Sigmoid colon (tissue), 7 donors: ENCODE data around the gene TBCCD1. TPM values are rescaled to one million over a fixed set of nuclear protein-coding genes. Genes with fewer than 3 reads are reported as not detected.

Experiments
- DNase-seq: peaks from one replicate; pipeline ENCODE4 v3.0.0-alpha.2; 2019
- H3K27ac ChIP-seq, 4 donors: fragments of 200-600 bp; sonication (generic); one replicate each; pipeline ENCODE4 v1.5.1; 2016 to 2019; ENCODE audit warnings: mild to moderate bottlenecking in 1 of 4
- H3K27me3 ChIP-seq, 3 donors: fragments of 200-600 bp; sonication (generic); one replicate each; pipeline ENCODE4 v1.5.1; 2019; ENCODE audit warnings: mild to moderate bottlenecking in 1 of 3
- H3K36me3 ChIP-seq, 4 donors: fragments of 200-600 bp; sonication (generic); one replicate each; pipeline ENCODE4 v1.5.1; 2016 to 2019
- H3K4me1 ChIP-seq, 4 donors: fragments of 200-600 bp; sonication (generic); one replicate each; pipeline ENCODE4 v1.5.1; 2017 to 2019
- H3K4me3 ChIP-seq, 4 donors: fragments of 200-600 bp; sonication (generic); one replicate each; pipeline ENCODE4 v1.5.1; 2017 to 2019; ENCODE audit warnings: mild to moderate bottlenecking in 2 of 4, moderate library complexity in 1 of 4
- H3K9me3 ChIP-seq, 4 donors: fragments of 200-600 bp in 3 of 4; sonication (generic) in 3 of 4; one replicate each; pipeline versions ENCODE4 v1.5.1 to v1.6.1; 2013 to 2019
- CTCF ChIP-seq, 4 experiments: fragments of 450-650 bp in 3 of 4; fragments of 200-600 bp in 1 of 4; IDR thresholded peaks; one replicate each; pipeline ENCODE4 v1.5.1; 2016 to 2019; ENCODE audit warnings: antibody characterized with exemption in 4 of 4, mild to moderate bottlenecking in 3 of 4, moderate library complexity in 2 of 4
- EP300 ChIP-seq, 4 donors: sonication (generic); formaldehyde crosslinking; IDR thresholded peaks; one replicate each; pipeline ENCODE4 v1.6.1; 2017; ENCODE audit warnings: antibody characterized with exemption in 4 of 4
- POLR2A ChIP-seq, 2 donors: fragments of 450-650 bp; IDR thresholded peaks; one replicate each; pipeline ENCODE4 v1.6.1; 2016; ENCODE audit warnings: antibody characterized with exemption in 2 of 2, mild to moderate bottlenecking in 2 of 2, moderate library complexity in 2 of 2
- POLR2AphosphoS5 ChIP-seq, 4 donors: sonication (generic); formaldehyde crosslinking; IDR thresholded peaks; one replicate each; pipeline ENCODE4 v1.6.1; 2017; ENCODE audit warnings: antibody characterized with exemption in 4 of 4
- intact Hi-C: fragments of 100-400 bp; cut with DNase I; formaldehyde crosslinking; loops from one replicate; pipeline ENCODE4 v1.15.1; 2023
- polyA plus RNA-seq, 3 donors: library from polyadenylated mRNA; stranded (reverse); fragments of 200-250 nt; gene quantifications; one replicate each; pipeline ENCODE4 v1.2.3, GENCODE V29; 2013
- total RNA-seq, 4 donors: library from RNA; depleted of rRNA; stranded (reverse); fragments of >200 nt; gene quantifications; one replicate each; pipeline ENCODE4 v1.1.0, GENCODE V29; 2016
- donor health status: healthy with polysubstance abuse.
- donor health status: Bipolar disorder and iron deficiency.
- donor health status: healthy.

The TBCCD1 gene
- total and polyA plus RNA-seq, 7 donors = 4.9 to 14.3 (median 9.7) TPM

GRCh38 chr3:186496635-186497034 lies 70.5 kb downstream of the TBCCD1 start:
- no peaks in the 10 kb centered on the region for H3K4me1 ChIP-seq
- intact Hi-C loops = no loop called here
- H3K9me3 ChIP-seq = no peaks in the 10 kb centered on the region
- TF ChIP-seq POLR2A (IDR thresholded peaks at IDR 0.05) (no peak), EP300 (IDR thresholded peaks at IDR 0.05) (no peak), POLR2AphosphoS5 (IDR thresholded peaks at IDR 0.05) (no peak), CTCF (IDR thresholded peaks at IDR 0.05) (no peak)
- H3K27ac ChIP-seq = no peak overlapping the region
- no peak overlapping the region for H3K4me3 ChIP-seq
- no peak for DNase-seq
- no peaks in the 10 kb centered on the region for H3K36me3 ChIP-seq
- no peaks in the 10 kb centered on the region for H3K27me3 ChIP-seq

Other genes with a start within 250 kb of the TBCCD1 start
- gene DGKG, start 205.1 kb downstream of the TBCCD1 start, total RNA-seq = 10 to 100 TPM in 3 of 4 donors, 1 to 10 TPM in 1; 6.1 to 30.7 (median 10.2) TPM
- gene DGKG, start 205.1 kb downstream of the TBCCD1 start, polyA plus RNA-seq = under 1 TPM; 0.60 to 0.74 (median 0.69) TPM
- gene CRYGS, start 23.0 kb downstream of the TBCCD1 start, total RNA-seq = 1 to 10 TPM; 1.5 to 5.0 (median 3.3) TPM
- 1 to 10 TPM in 1 of 3 donors, not detected in 2; 2.7 TPM for gene CRYGS, start 23.0 kb downstream of the TBCCD1 start, polyA plus RNA-seq
- 10 to 100 TPM; 17.2 to 33.1 (median 26.2) TPM for gene DNAJB11, start 3.4 kb upstream of the TBCCD1 start, total RNA-seq
- gene DNAJB11, start 3.4 kb upstream of the TBCCD1 start, polyA plus RNA-seq = 10 to 100 TPM; 10.8 to 73.3 (median 19.0) TPM
- not detected for gene AHSG, start 45.7 kb upstream of the TBCCD1 start, total RNA-seq
- gene AHSG, start 45.7 kb upstream of the TBCCD1 start, polyA plus RNA-seq = under 1 TPM in 1 of 3 donors, not detected in 2; 0.04 TPM
- not detected for gene FETUB, start 73.1 kb upstream of the TBCCD1 start, total RNA-seq
- gene FETUB, start 73.1 kb upstream of the TBCCD1 start, polyA plus RNA-seq = under 1 TPM in 1 of 3 donors, not detected in 2; 0.46 TPM
- gene HRG, start 98.7 kb upstream of the TBCCD1 start, total RNA-seq = not detected
- under 1 TPM in 1 of 3 donors, not detected in 2; 0.04 TPM for gene HRG, start 98.7 kb upstream of the TBCCD1 start, polyA plus RNA-seq
- not detected for gene KNG1, start 150.0 kb upstream of the TBCCD1 start, total RNA-seq
- gene KNG1, start 150.0 kb upstream of the TBCCD1 start, polyA plus RNA-seq = 1 to 10 TPM in 1 of 3 donors, under 1 TPM in 1, not detected in 1; 0.35 to 1.2 TPM
- 1,000 to 10,000 TPM in 1 of 4 donors, 100 to 1,000 TPM in 3; 632 to 1,010 (median 767) TPM for gene EIF4A2, start 216.2 kb upstream of the TBCCD1 start, total RNA-seq
- gene EIF4A2, start 216.2 kb upstream of the TBCCD1 start, polyA plus RNA-seq = 100 to 1,000 TPM; 305 to 428 (median 372) TPM
- 10 to 100 TPM in 3 of 4 donors, 1 to 10 TPM in 1; 8.7 to 26.6 (median 18.5) TPM for gene RFC4, start 239.1 kb upstream of the TBCCD1 start, total RNA-seq
- gene RFC4, start 239.1 kb upstream of the TBCCD1 start, polyA plus RNA-seq = 10 to 100 TPM; 13.9 to 30.3 (median 14.4) TPM